HepG2 (cell line): Measurements from ENCODE around the gene CYB561. TPM values are rescaled to one million over a fixed set of nuclear protein-coding genes. Genes with fewer than 3 reads are reported as not detected.
A peak's percentile ranks its signal among the peaks of the same experiment; 100 is the strongest.

Experiments used
- ARNTL ChIP-seq: sonication (generic); formaldehyde crosslinking; IDR thresholded peaks from 2 replicates; pipeline ENCODE4 v1.4.0; 2020; ENCODE audit warnings: mild to moderate bottlenecking, missing genetic modification reagents
- ELF3 ChIP-seq: IDR thresholded peaks from 2 replicates; pipeline ENCODE4 v1.6.1; 2016; ENCODE audit warnings: missing genetic modification reagents, missing compliant biosample characterization
- ESRRA ChIP-seq: sonication (generic); formaldehyde crosslinking; IDR thresholded peaks from 2 replicates; pipeline ENCODE4 v1.5.1; 2020; ENCODE audit warnings: mild to moderate bottlenecking, low read depth, missing genetic modification reagents
- EZH2 ChIP-seq: conservative IDR thresholded peaks from 2 replicates; pipeline ENCODE4 v1.6.1; 2012; ENCODE audit warnings: mild to moderate bottlenecking, low read depth, low read length, moderate library complexity
- IKZF4 ChIP-seq: sonication (generic); formaldehyde crosslinking; IDR thresholded peaks from 2 replicates; pipeline ENCODE4 v1.5.1; 2020; ENCODE audit warnings: borderline replicate concordance, mild to moderate bottlenecking, low read depth, missing genetic modification reagents; ENCODE audit errors: not compliant biosample characterization
- IRX3 ChIP-seq: sonication (generic); formaldehyde crosslinking; IDR thresholded peaks from 2 replicates; pipeline ENCODE4 v1.8.1; 2023; ENCODE audit warnings: mild to moderate bottlenecking, low read depth, missing genetic modification reagents, borderline replicate concordance
- JARID2 ChIP-seq: sonication (generic); formaldehyde crosslinking; IDR thresholded peaks from 2 replicates; pipeline ENCODE4 v1.8.1; 2023; ENCODE audit warnings: missing genetic modification reagents, inconsistent platforms; ENCODE audit not compliant: insufficient replicate concordance
- KLF13 ChIP-seq: sonication (generic); formaldehyde crosslinking; IDR thresholded peaks from 2 replicates; pipeline ENCODE4 v1.4.0; 2020; ENCODE audit warnings: mild to moderate bottlenecking, missing genetic modification reagents
- NCOA1 ChIP-seq: sonication (generic); formaldehyde crosslinking; IDR thresholded peaks from 2 replicates; pipeline ENCODE4 v1.9.0; 2021; ENCODE audit warnings: missing genetic modification reagents
- POGZ ChIP-seq: sonication (generic); formaldehyde crosslinking; IDR thresholded peaks from 2 replicates; pipeline ENCODE4 v1.4.0; 2020; ENCODE audit warnings: mild to moderate bottlenecking, missing genetic modification reagents
- RAD21 ChIP-seq: fragments of 450-650 bp; formaldehyde crosslinking; IDR thresholded peaks from 2 replicates; pipeline ENCODE4 v1.5.0; 2020; ENCODE audit warnings: mild to moderate bottlenecking
- RNF2 ChIP-seq: fragments of 450-650 bp; conservative IDR thresholded peaks from 2 replicates; pipeline ENCODE4 v1.6.1; 2016; ENCODE audit warnings: low read depth
- SMAD3 ChIP-seq: sonication (generic); formaldehyde crosslinking; IDR thresholded peaks from 2 replicates; pipeline ENCODE4 v1.4.0; 2020; ENCODE audit warnings: missing genetic modification reagents
- STAT5B ChIP-seq: sonication (generic); formaldehyde crosslinking; IDR thresholded peaks from 2 replicates; pipeline ENCODE4 v1.4.0; 2020; ENCODE audit warnings: missing genetic modification reagents
- TCF7L2 ChIP-seq: IDR thresholded peaks from 2 replicates; pipeline ENCODE4 v1.6.1; 2011; ENCODE audit warnings: mild to moderate bottlenecking, low read depth, low read length, moderate library complexity
- ZNF562 ChIP-seq: sonication (generic); formaldehyde crosslinking; IDR thresholded peaks from 2 replicates; pipeline ENCODE4 v1.8.0; 2022; ENCODE audit warnings: missing genetic modification reagents, borderline replicate concordance
- ZNF615 ChIP-seq: sonication (generic); formaldehyde crosslinking; IDR thresholded peaks from 2 replicates; pipeline ENCODE4 v1.5.0; 2020; ENCODE audit warnings: mild to moderate bottlenecking, missing genetic modification reagents, borderline replicate concordance
- polyA plus RNA-seq, 8 experiments: library from polyadenylated mRNA; depleted of rRNA in 3 of 8; stranded (reverse) in 7 of 8; unstranded in 1 of 8; fragments of >200 nt; fragmentation: Illumina TruSeq in 4 of 8; extraction: Trizol in 4 of 8; gene quantifications; 2 replicates each; pipeline versions ENCODE4 v1.2.1 to v1.2.3, GENCODE V29; 2011 to 2016; ENCODE audit warnings: low read depth in 4 of 8, missing spikeins in 1 of 8, mixed read lengths in 1 of 8; ENCODE audit not compliant: insufficient read depth in 1 of 8
- total RNA-seq, 5 experiments: library from RNA; depleted of rRNA; stranded (reverse); fragments of >200 nt; fragmentation: Illumina TruSeq; extraction: Trizol; gene quantifications; 2 replicates each; pipeline ENCODE4 v1.2.3, GENCODE V29; 2016; ENCODE audit warnings: low read depth in 1 of 5
- TF ChIP-seq, protein P1 (sequence below): sonication (generic); formaldehyde crosslinking; IDR thresholded peaks from 2 replicates; pipeline ENCODE4 v1.5.1; 2020; ENCODE audit warnings: missing genetic modification reagents, mild to moderate bottlenecking, borderline replicate concordance
- TF ChIP-seq, protein P2 (sequence below): sonication (generic); formaldehyde crosslinking; IDR thresholded peaks from 2 replicates; pipeline ENCODE4 v1.5.1; 2020; ENCODE audit warnings: missing genetic modification reagents, mild to moderate bottlenecking, borderline replicate concordance
- TF ChIP-seq, protein P3 (sequence below): sonication (generic); formaldehyde crosslinking; conservative IDR thresholded peaks from 2 replicates; pipeline ENCODE4 v1.4.0; 2020; ENCODE audit warnings: mild to moderate bottlenecking, missing genetic modification reagents, moderate library complexity

CYB561 gene
- total and polyA plus RNA-seq, 2 of the 13 experiments (the other 11 are each of a cell fraction or from before 2014, with no cell fraction given), result 1.5 to 6.7 TPM

- TF ChIP-seq, protein P1, sequence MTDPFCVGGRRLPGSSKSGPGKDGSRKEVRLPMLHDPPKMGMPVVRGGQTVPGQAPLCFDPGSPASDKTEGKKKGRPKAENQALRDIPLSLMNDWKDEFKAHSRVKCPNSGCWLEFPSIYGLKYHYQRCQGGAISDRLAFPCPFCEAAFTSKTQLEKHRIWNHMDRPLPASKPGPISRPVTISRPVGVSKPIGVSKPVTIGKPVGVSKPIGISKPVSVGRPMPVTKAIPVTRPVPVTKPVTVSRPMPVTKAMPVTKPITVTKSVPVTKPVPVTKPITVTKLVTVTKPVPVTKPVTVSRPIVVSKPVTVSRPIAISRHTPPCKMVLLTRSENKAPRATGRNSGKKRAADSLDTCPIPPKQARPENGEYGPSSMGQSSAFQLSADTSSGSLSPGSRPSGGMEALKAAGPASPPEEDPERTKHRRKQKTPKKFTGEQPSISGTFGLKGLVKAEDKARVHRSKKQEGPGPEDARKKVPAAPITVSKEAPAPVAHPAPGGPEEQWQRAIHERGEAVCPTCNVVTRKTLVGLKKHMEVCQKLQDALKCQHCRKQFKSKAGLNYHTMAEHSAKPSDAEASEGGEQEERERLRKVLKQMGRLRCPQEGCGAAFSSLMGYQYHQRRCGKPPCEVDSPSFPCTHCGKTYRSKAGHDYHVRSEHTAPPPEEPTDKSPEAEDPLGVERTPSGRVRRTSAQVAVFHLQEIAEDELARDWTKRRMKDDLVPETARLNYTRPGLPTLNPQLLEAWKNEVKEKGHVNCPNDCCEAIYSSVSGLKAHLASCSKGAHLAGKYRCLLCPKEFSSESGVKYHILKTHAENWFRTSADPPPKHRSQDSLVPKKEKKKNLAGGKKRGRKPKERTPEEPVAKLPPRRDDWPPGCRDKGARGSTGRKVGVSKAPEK (CRISPR knock-in tag), result no peak
- no peak for TF ChIP-seq NCOA1
- no peak for TF ChIP-seq STAT5B (CRISPR knock-in tag)
- TF ChIP-seq KLF13 (CRISPR knock-in tag), result no peak
- TF ChIP-seq, protein P2, sequence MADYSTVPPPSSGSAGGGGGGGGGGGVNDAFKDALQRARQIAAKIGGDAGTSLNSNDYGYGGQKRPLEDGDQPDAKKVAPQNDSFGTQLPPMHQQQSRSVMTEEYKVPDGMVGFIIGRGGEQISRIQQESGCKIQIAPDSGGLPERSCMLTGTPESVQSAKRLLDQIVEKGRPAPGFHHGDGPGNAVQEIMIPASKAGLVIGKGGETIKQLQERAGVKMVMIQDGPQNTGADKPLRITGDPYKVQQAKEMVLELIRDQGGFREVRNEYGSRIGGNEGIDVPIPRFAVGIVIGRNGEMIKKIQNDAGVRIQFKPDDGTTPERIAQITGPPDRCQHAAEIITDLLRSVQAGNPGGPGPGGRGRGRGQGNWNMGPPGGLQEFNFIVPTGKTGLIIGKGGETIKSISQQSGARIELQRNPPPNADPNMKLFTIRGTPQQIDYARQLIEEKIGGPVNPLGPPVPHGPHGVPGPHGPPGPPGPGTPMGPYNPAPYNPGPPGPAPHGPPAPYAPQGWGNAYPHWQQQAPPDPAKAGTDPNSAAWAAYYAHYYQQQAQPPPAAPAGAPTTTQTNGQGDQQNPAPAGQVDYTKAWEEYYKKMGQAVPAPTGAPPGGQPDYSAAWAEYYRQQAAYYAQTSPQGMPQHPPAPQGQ (CRISPR knock-in tag), result 0 out of 2 replicates have a peak, but pooled peaks have one; percentile 46
- no peak for TF ChIP-seq TCF7L2
- TF ChIP-seq SMAD3 (CRISPR knock-in tag), result 0 out of 2 replicates have a peak, but pooled peaks have one; percentile 34
- TF ChIP-seq POGZ (CRISPR knock-in tag), result no peak
- no peak for TF ChIP-seq ZNF562 (CRISPR knock-in tag)
- peak; percentile 64 for TF ChIP-seq JARID2 (CRISPR knock-in tag)
- 0 out of 2 replicates have a peak, but pooled peaks have one; percentile 32 for TF ChIP-seq RNF2
- TF ChIP-seq EZH2, result no peak
- TF ChIP-seq ELF3, result peak; percentile 23; the same call in 1 of the 2 replicates
- no peak for TF ChIP-seq ARNTL (CRISPR knock-in tag)
- TF ChIP-seq RAD21 (CRISPR knock-in tag), result peak; percentile 97
- TF ChIP-seq, protein P3, sequence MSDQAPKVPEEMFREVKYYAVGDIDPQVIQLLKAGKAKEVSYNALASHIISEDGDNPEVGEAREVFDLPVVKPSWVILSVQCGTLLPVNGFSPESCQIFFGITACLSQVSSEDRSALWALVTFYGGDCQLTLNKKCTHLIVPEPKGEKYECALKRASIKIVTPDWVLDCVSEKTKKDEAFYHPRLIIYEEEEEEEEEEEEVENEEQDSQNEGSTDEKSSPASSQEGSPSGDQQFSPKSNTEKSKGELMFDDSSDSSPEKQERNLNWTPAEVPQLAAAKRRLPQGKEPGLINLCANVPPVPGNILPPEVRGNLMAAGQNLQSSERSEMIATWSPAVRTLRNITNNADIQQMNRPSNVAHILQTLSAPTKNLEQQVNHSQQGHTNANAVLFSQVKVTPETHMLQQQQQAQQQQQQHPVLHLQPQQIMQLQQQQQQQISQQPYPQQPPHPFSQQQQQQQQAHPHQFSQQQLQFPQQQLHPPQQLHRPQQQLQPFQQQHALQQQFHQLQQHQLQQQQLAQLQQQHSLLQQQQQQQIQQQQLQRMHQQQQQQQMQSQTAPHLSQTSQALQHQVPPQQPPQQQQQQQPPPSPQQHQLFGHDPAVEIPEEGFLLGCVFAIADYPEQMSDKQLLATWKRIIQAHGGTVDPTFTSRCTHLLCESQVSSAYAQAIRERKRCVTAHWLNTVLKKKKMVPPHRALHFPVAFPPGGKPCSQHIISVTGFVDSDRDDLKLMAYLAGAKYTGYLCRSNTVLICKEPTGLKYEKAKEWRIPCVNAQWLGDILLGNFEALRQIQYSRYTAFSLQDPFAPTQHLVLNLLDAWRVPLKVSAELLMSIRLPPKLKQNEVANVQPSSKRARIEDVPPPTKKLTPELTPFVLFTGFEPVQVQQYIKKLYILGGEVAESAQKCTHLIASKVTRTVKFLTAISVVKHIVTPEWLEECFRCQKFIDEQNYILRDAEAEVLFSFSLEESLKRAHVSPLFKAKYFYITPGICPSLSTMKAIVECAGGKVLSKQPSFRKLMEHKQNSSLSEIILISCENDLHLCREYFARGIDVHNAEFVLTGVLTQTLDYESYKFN (CRISPR knock-in tag), result no peak
- TF ChIP-seq IKZF4 (CRISPR knock-in tag), result peak; percentile 34
- no peak for TF ChIP-seq ESRRA
- no peak for TF ChIP-seq IRX3 (CRISPR knock-in tag)
- no peak for TF ChIP-seq ZNF615 (CRISPR knock-in tag)
These were observed 20.6 kb downstream of the CYB561 start (continued) for GRCh38 chr17:63425483-63425882.
